SH-SY5Y (cell line): ENCODE results near the gene MYO1D.

Source experiments
- GATA2 ChIP-seq: IDR thresholded peaks from 2 replicates; pipeline ENCODE4 v1.6.1; 2011; ENCODE audit warnings: mild to moderate bottlenecking, low read depth, low read length
- GATA3 ChIP-seq: IDR thresholded peaks from 2 replicates; pipeline ENCODE4 v1.6.1; 2011; ENCODE audit warnings: low read depth, mild to moderate bottlenecking, low read length, moderate library complexity

- TF ChIP-seq GATA3 (no peak), GATA2 (no peak)
Observed at GRCh38 chr17:32794533-32795246, 82.2 kb downstream of the MYO1D start.
